ENCODE data around the gene LRMDA.

Gene LRMDA

GRCh38 chr10:75776738-75777504, 345.5 kb downstream of the LRMDA start:
- peak; percentile 74 for DNase-seq (ENCODE audit: low spot score)

- DNase-seq (ENCODE audit: low spot score) = no peak
These were observed 347.2 kb downstream of the LRMDA start for GRCh38 chr10:75778665-75779064.

GRCh38 chr10:75779276-75779675, 347.9 kb downstream of the LRMDA start:
- no peak for DNase-seq (ENCODE audit: low spot score)

GRCh38 chr10:75782463-75783248, 351.2 kb downstream of the LRMDA start:
- no peak for DNase-seq (ENCODE audit: low spot score)

- no peak for DNase-seq (ENCODE audit: low spot score)
These were observed 357.2 kb downstream of the LRMDA start for GRCh38 chr10:75788394-75789205.

DNA sequence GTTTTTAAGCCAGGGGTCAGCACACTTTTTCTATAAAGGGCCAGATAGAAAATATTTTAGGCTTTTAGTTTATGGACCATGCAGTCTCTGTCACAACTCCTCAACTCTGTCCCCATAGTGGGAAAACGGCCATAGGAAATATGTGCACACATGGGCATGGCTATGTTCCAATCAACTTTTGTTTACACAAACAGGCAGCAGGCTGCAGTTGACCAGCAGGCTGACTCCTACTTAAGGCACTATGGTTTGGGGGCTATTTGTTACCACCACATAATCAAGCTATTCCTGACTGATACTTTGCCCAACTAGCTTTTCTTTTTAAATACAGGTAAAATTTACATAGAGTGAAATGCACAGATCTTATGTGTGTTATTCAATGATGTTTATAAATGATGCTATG, 362.4 kb downstream of the LRMDA start:
- DNase-seq (ENCODE audit: low spot score) = no peak

DNA sequence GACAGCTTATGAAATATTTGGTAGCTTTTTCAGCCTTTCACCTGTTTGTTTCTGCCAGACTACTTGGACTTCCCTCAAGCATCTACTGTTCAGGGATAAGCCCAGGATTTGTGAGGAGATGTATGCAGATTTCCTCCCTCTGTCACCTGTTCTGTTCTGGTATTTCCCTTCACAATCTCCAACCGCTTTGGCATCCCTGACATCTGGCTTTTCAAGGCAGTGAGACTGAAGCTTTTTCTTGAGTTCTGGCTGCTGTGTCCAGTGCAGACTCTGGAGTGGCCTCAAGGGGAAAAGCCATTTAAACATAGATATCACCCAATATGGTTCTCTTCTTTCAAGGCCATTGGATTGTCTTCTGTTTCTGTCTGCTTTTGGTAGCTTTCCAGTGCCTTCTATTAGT, 369.7 kb downstream of the LRMDA start:
- DNase-seq (ENCODE audit: low spot score) = no peak

DNA sequence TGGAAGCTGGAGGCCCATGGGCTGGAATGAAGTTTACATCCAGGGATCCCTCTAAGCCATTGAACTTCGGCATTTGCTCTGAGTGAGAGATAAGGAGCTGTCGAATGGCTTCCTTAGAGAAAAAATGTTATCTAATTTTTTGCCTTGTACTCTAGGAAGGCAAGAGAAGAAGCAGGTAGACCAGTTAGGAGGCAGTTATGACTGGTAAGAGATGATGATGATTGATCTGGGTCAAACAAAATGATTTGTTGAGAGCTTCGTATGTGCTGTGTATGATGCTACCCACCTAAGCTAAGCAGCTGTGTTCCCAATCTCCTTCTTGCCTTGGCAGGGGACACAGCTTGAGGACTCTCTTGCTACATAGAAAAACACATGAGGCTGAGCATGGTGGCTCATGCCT, 370.2 kb downstream of the LRMDA start:
- DNase-seq (ENCODE audit: low spot score) = no peak

DNA sequence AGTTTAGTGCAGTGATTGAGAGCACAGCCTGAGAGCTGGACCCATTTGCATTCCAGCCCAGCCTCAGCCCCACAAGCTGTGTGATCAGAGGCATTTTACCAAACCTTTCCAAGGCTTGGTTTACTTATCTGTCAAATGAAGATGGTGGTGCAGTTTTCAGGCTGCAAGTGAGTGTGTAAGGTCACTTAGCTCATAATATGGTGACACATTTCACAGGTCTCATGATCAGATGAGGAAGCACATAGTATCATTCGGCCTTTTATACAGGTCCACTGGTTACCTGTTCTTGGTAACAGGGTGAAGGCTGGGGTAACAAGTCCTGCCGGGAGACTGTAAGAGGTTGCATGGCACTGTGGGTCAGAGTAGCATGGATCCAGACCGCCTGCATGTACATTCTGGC, 371.7 kb downstream of the LRMDA start:
- DNase-seq (ENCODE audit: low spot score) = no peak

- no peak for DNase-seq (ENCODE audit: low spot score)
These were observed 372.6 kb downstream of the LRMDA start for GRCh38 chr10:75803816-75804552.

DNA sequence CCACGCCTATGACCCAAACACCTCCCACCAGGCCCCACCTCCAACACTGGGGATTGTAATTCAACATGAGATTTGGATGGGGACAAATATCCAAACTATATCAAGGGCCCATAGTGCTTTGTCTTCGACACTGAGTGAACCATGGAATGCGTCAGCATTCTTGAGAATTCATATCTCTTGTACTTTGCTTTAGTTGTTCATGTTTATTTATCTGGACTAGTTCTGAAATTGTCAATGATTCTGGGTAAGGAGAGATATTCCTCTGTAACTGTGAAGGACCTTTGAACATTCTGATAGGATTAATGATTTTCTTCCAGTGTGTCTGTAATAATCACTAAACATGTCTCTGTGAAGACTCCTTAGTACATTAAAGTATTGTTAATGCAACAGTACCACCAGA, 374.8 kb downstream of the LRMDA start:
- no peak for DNase-seq (ENCODE audit: low spot score)

- DNase-seq (ENCODE audit: low spot score) = peak; percentile 13
These were observed 376.0 kb downstream of the LRMDA start for GRCh38 chr10:75807456-75807855.

DNA sequence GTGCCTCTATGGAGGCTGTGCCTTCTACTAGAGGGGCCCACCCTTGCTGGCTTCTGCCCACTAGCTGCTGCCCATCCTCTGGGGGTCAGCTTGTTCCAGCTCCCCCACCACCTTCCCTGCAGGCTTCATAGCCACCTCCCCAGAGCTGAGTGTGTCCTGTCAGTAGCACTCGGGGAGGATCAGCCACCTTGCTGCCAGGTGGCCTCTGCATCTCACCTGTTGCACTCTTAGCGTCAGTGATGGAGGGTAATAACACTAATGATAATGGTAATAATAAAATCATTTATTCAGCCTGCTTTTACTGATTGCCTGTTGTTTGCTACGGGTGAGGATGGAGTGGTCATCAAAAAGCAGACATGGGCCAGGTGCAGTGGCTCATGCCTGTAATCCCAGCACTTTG, 377.6 kb downstream of the LRMDA start:
- no peak for DNase-seq (ENCODE audit: low spot score)

- DNase-seq (ENCODE audit: low spot score) = no peak
These were observed 382.6 kb downstream of the LRMDA start for GRCh38 chr10:75814014-75814413.

GRCh38 chr10:75815066-75815465, 383.6 kb downstream of the LRMDA start:
- DNase-seq (ENCODE audit: low spot score) = no peak

DNA sequence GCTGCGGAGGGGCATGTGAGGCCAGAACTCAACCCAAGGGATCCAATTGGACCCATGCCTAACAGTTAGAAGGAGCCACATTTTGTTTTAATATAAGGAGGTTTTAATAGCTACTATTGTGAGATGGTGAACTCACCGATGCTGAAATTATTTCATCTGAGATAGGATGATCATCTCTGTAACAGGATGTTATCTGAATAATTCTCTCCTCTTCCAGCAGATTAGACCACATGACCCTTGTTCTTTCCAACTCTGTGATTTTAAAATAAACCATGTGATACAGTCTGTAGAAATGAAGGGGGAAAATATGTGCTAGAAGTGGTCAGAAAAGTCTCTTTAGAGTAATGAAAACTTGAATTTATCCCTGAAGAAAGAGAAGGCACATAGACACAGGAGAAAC, 385.8 kb downstream of the LRMDA start:
- DNase-seq (ENCODE audit: low spot score) = no peak

GRCh38 chr10:75818552-75818951, 387.1 kb downstream of the LRMDA start:
- no peak for DNase-seq (ENCODE audit: low spot score)

DNA sequence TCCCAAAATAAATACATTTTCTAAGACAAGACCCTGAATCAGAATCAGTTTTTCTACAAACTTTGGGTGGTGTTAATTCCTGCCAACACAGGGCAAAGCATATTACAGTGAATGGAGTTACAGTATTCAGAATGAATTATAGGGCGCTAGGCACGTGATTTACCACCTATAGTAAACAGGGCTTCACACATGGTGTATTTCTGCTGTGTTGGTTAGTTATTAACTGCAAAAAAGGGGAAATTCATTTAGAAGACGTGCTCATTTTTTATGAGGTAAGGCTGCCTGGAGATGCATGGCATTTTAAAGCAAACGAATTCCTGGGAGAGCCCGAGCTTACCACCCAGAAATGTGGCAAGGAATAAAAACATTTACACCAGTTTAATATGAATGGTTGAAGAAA, 393.8 kb downstream of the LRMDA start:
- DNase-seq (ENCODE audit: low spot score) = no peak

GRCh38 chr10:75825661-75826060, 394.2 kb downstream of the LRMDA start:
- no peak for DNase-seq (ENCODE audit: low spot score)

DNA sequence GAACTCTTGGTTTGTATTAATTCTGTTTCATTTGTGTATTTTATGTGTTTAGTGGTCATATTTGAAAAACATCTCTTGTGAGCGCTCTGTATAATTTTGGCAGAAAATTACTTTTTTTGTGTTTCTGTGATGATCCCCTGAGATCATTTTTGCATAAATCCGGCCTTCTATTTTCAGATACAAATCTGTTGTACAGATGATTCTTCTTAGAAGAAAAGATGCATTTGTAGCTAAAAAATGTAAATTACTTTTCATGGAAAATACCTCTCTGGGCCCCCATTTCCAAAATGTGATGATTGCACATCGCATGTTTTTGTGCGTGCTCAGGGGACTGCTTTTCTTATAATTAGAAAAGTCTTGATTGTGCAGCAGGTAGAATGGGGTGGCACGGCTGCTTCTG, 395.4 kb downstream of the LRMDA start:
- DNase-seq (ENCODE audit: low spot score) = no peak

- no peak for DNase-seq (ENCODE audit: low spot score)
These were observed 396.2 kb downstream of the LRMDA start for GRCh38 chr10:75827587-75828021.

DNA sequence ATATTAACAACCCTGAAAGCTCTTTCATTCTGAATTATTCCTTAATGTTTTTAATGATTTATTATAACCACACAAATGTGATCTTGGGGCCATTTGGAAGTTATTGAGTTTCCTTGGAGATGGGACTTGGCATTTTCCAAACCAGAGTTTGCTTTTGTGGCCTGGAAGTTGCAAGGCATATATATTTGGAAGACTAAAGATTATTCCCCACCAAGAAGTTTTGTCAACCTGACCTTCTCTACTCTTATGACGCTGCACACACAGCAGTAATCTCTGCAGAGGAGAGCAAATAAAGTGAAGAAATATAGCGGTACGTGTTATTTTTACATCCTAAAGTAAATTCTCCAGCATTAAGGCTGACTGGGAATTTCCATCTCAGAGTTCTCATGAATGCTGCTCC, 397.0 kb downstream of the LRMDA start:
- no peak for DNase-seq (ENCODE audit: low spot score)

All from SW480 (cell line).